DOHH2 (cell line): ENCODE data around the gene HS3ST6.
"Not testable (repeated sequence)": the region's sequence is repeated elsewhere in the genome, so short reads cannot be mapped to it uniquely, and the experiment has no call there.

Experiments used
- H3F3A ChIP-seq: fragments of 200-600 bp; sonication (generic), shearing (Covaris generic); 2 replicates; pipeline ENCODE4 v1.6.0; 2016; ENCODE audit warnings: antibody characterized with exemption, mild to moderate bottlenecking; ENCODE audit not compliant: control insufficient read depth, insufficient read depth
- H3K27ac ChIP-seq: fragments of 200-600 bp; sonication (generic); 2 replicates; pipeline ENCODE4 v1.5.1; 2014; ENCODE audit warnings: low read depth, mild to moderate bottlenecking, low read length, moderate library complexity
- H3K27me3 ChIP-seq: fragments of 200-600 bp; sonication (generic); 2 replicates; pipeline ENCODE4 v1.6.1; 2014; ENCODE audit warnings: mild to moderate bottlenecking, low read length, mixed read lengths; ENCODE audit not compliant: control insufficient read depth
- H3K36me3 ChIP-seq: fragments of 200-600 bp; sonication (generic); 2 replicates; pipeline ENCODE4 v1.6.1; 2014; ENCODE audit warnings: mild to moderate bottlenecking, low read length, moderate library complexity, mixed read lengths; ENCODE audit not compliant: control insufficient read depth
- H3K4me1 ChIP-seq: fragments of 200-600 bp; sonication (generic); 2 replicates; pipeline ENCODE4 v1.6.1; 2014; ENCODE audit warnings: mild to moderate bottlenecking, low read length, mixed read lengths; ENCODE audit not compliant: control insufficient read depth
- H3K4me2 ChIP-seq: fragments of 200-600 bp; sonication (generic); 2 replicates; pipeline ENCODE4 v1.6.0; 2014; ENCODE audit warnings: mild to moderate bottlenecking, low read length, moderate library complexity
- H3K4me3 ChIP-seq: fragments of 200-600 bp; sonication (generic); 2 replicates; pipeline ENCODE4 v1.5.1; 2014; ENCODE audit warnings: mild to moderate bottlenecking, low read length, mixed read lengths
- H3K79me2 ChIP-seq: fragments of 200-600 bp; sonication (generic); 2 replicates; pipeline ENCODE4 v1.6.1; 2014; ENCODE audit warnings: mild to moderate bottlenecking, low read length, mixed read lengths; ENCODE audit not compliant: control insufficient read depth
- H3K9me2 ChIP-seq: fragments of 200-600 bp; sonication (generic); replicated peaks from 2 replicates; pipeline ENCODE4 v1.6.1; 2014; ENCODE audit warnings: mild to moderate bottlenecking, low read length, mixed read lengths; ENCODE audit not compliant: control insufficient read depth
- H3K9me3 ChIP-seq: fragments of 200-600 bp; sonication (generic); 2 replicates; pipeline ENCODE4 v1.6.1; 2014; ENCODE audit warnings: antibody characterized with exemption, low read length, mixed read lengths; ENCODE audit not compliant: control insufficient read depth, insufficient read depth
- H4K20me1 ChIP-seq: fragments of 200-600 bp; sonication (generic); 2 replicates; pipeline ENCODE4 v1.6.0; 2014; ENCODE audit warnings: low read depth, mild to moderate bottlenecking, antibody characterized with exemption, low read length, moderate library complexity; ENCODE audit not compliant: control insufficient read depth, insufficient read depth
- EZH2phosphoT487 ChIP-seq: fragments of 200-600 bp; sonication (generic); IDR thresholded peaks from 2 replicates; pipeline ENCODE4 v1.6.1; 2017; ENCODE audit warnings: borderline replicate concordance, mild to moderate bottlenecking, antibody characterized with exemption, low read length, moderate library complexity, mixed read lengths
- TF ChIP-seq, protein P1 (sequence below): fragments of 200-600 bp; sonication (generic); IDR thresholded peaks from one replicate; pipeline ENCODE4 v1.5.1; 2014; ENCODE audit warnings: antibody characterized with exemption, mild to moderate bottlenecking, low read depth, low read length; ENCODE audit not compliant: poor library complexity, severe bottlenecking

Gene HS3ST6

GRCh38 chr16:1899641-1900451, 18.4 kb downstream of the HS3ST6 start:
- H3F3A ChIP-seq = no peaks in the 10 kb centered on the region
- H3K27ac ChIP-seq = no peak overlapping the region
- no peak overlapping the region for H3K4me2 ChIP-seq
- H4K20me1 ChIP-seq = no peaks in the 10 kb centered on the region
- no peaks in the 10 kb centered on the region for H3K9me2 ChIP-seq
- no peaks in the 10 kb centered on the region for H3K27me3 ChIP-seq
- H3K9me3 ChIP-seq = no peaks in the 10 kb centered on the region
- no peak overlapping the region for H3K4me3 ChIP-seq
- no peaks in the 10 kb centered on the region for H3K79me2 ChIP-seq
- H3K36me3 ChIP-seq = no peaks in the 10 kb centered on the region
- no peak for TF ChIP-seq EZH2phosphoT487
- TF ChIP-seq, protein P1, sequence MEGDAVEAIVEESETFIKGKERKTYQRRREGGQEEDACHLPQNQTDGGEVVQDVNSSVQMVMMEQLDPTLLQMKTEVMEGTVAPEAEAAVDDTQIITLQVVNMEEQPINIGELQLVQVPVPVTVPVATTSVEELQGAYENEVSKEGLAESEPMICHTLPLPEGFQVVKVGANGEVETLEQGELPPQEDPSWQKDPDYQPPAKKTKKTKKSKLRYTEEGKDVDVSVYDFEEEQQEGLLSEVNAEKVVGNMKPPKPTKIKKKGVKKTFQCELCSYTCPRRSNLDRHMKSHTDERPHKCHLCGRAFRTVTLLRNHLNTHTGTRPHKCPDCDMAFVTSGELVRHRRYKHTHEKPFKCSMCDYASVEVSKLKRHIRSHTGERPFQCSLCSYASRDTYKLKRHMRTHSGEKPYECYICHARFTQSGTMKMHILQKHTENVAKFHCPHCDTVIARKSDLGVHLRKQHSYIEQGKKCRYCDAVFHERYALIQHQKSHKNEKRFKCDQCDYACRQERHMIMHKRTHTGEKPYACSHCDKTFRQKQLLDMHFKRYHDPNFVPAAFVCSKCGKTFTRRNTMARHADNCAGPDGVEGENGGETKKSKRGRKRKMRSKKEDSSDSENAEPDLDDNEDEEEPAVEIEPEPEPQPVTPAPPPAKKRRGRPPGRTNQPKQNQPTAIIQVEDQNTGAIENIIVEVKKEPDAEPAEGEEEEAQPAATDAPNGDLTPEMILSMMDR = no peak
- H3K4me1 ChIP-seq = peaks cover 5% of the 10 kb centered on the region

- H3K79me2 ChIP-seq, H3K36me3 ChIP-seq, H3F3A ChIP-seq, H3K4me3 ChIP-seq, H3K4me2 ChIP-seq, H3K27me3 ChIP-seq, H3K27ac ChIP-seq, H3K9me2 ChIP-seq, H4K20me1 ChIP-seq, H3K9me3 ChIP-seq, H3K4me1 ChIP-seq: not testable (repeated sequence)
These were observed 20.5 kb downstream of the HS3ST6 start for GRCh38 chr16:1897692-1898091.

DNA sequence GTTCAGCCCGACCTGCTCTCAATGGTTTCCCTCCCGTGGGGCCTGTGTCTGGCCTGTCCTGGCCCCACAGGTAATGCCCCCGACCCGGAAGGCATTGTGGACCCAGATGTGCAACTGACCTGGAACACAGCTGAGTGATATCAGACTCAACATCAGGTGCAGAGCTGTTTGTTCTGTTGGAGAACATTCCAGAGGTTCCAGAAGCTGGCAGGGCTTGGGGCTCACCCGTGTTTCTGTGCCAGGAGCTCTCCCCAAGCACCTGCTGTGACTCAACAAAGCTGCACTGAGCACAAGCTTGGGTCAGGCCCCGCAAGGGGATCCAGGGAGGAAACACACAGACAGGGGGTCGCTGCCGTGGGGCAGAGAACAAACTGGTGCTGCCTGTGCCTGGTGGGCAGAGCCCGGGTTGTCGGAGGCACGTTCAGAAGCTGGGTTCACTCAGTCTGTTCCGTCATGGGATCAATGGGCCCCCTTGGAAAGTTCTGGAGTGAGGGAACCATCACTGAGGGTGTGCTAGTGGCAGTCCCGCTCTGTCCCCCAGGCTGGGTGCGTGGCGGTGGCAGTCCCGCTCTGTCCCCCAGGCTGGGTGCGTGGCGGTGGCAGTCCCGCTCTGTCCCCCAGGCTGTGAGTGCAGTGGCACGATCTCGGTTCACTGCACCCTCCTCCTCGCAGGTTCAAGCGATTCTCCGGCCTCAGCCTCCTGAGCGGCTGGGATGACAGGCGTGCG, 22.1 kb downstream of the HS3ST6 start:
- no peaks in the 10 kb centered on the region for H3K79me2 ChIP-seq
- no peaks in the 10 kb centered on the region for H3K9me2 ChIP-seq
- no peak overlapping the region for H3K4me3 ChIP-seq
- H3K27me3 ChIP-seq = no peaks in the 10 kb centered on the region
- no peaks in the 10 kb centered on the region for H3K4me1 ChIP-seq
- H3F3A ChIP-seq = no peaks in the 10 kb centered on the region
- H3K36me3 ChIP-seq = no peaks in the 10 kb centered on the region
- no peak overlapping the region for H3K4me2 ChIP-seq
- H4K20me1 ChIP-seq = no peaks in the 10 kb centered on the region
- H3K27ac ChIP-seq = no peak overlapping the region
- TF ChIP-seq, protein P1 = no peak
- TF ChIP-seq EZH2phosphoT487 = no peak
- no peaks in the 10 kb centered on the region for H3K9me3 ChIP-seq

DNA sequence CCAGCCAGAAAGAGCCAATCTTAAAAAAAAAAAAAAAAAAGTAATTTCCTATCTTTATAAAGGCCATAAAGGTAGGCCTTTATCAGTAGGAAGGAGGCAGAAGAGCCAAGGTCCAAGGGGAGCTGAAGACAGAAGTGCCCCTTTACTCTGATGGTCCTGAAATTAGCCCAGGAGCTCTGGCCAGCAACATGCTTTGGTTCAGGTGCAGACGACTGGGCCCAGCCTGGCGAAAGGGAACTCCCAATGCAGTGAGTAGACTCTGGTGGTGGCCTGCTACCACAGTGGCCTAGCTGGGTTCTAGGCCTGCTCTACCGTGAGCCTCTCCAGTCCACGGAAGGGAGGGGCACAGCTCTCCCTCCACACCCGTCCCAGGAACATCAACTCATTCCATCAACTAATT, 23.1 kb downstream of the HS3ST6 start:
- H3K4me3 ChIP-seq = no peak overlapping the region
- no peaks in the 10 kb centered on the region for H3K9me2 ChIP-seq
- no peaks in the 10 kb centered on the region for H3K9me3 ChIP-seq
- no peaks in the 10 kb centered on the region for H3K27me3 ChIP-seq
- H3K79me2 ChIP-seq = no peaks in the 10 kb centered on the region
- no peaks in the 10 kb centered on the region for H3F3A ChIP-seq
- H3K4me1 ChIP-seq = no peaks in the 10 kb centered on the region
- H4K20me1 ChIP-seq = no peaks in the 10 kb centered on the region
- no peaks in the 10 kb centered on the region for H3K36me3 ChIP-seq
- H3K4me2 ChIP-seq = no peak overlapping the region
- TF ChIP-seq, protein P1 = no peak
- no peak for TF ChIP-seq EZH2phosphoT487
- no peak overlapping the region for H3K27ac ChIP-seq
